Smooth muscle cell of bladder (primary cell): ENCODE results near the gene DNAJB4. TPM values are rescaled to one million over a fixed set of nuclear protein-coding genes. Genes with fewer than 3 reads are reported as not detected.

Experiments used
- total RNA-seq: library from RNA; depleted of rRNA; stranded (reverse); fragments of >200 nt; gene quantifications from 2 replicates; pipeline ENCODE4 v1.2.3, GENCODE V29; 2014

The DNAJB4 gene
- 28.4 and 38.0 TPM in 2 replicates for total RNA-seq

DNA sequence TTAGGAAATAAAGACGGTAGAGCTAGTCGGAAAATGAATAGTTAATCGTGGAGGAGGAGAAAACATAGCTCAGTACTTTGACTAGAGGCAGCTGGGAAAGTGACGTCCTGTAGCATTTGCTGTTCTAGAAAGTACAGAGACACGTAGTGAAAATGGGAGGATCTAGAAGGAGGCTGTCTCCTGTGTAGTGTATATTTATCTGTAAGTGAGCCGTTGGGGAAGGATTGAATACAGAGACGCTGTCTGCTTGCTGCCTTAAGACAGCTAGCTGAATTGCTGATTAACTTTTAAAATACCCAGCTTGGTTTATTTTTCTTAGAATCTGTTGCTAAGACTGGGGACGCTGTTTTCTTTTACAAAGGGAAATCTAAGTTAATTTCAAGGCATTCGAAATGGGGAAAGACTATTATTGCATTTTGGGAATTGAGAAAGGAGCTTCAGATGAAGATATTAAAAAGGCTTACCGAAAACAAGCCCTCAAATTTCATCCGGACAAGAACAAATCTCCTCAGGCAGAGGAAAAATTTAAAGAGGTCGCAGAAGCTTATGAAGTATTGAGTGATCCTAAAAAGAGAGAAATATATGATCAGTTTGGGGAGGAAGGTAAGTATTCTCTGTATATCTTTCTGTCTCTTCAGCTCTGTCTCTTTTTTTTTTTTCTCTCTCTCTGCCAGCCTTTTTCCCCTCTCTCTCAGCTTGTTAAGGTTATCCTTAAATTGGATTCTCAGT lies at the start of gene DNAJB4:
Gene DNAJB4 (plus strand): TSS at position 221 of the 729 bp plus-strand sequence. CDS start 172 bp downstream, at position 393.

GRCh38 chr1:77978969-77979876 lies 25.5 kb upstream of the DNAJB4 start, which contains the start of gene FUBP1:
Gene FUBP1, minus strand, starts transcription at chr1:77979072. Its CDS starts 68 bp downstream, at chr1:77979004.

DNA sequence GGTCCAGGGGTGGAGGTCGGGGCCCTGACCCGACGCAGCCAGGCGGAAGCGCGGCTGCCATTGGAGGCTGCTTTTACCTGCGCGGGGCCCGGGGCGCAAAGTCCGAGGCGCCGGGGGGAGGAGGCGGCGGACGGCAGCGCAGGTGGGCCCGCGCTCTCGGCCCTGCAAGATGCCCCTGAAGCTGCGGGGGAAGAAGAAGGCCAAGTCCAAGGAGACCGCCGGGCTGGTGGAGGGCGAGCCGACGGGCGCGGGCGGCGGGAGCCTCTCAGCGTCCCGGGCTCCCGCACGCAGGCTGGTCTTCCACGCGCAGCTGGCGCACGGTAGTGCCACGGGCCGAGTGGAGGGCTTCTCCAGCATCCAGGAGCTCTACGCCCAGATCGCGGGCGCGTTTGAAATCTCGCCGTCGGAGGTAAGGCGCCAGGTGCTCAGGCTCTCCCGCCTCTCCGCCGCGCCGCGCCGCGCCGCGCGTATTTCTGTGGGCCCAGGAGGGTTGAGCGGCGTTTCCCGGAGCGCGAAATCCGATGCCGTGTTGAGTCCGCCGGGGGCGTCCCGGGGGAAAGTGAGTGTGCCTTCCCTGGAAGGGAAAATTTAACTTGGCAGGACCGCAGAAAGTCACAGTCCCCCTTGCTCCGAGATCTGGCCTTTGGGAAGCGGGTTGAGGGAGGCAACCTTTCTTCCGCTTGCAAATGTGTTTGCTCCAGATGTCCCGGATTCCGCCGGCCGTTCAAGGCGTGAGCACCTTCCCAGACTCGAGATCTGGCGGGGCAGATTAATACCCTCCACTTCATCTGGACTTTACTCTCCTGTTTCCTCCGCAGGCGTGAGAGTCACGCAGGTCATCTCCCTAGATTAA lies 41.4 kb downstream of the DNAJB4 start, which contains the start of gene GIPC2:
Gene GIPC2 (plus strand): TSS at position 41 of the 853 bp plus-strand sequence. CDS start 129 bp downstream, at position 170.

Other genes starting within 250 kb of the DNAJB4 start
- gene USP33, start 245.1 kb upstream of the DNAJB4 start, total RNA-seq: 82.8 and 83.7 TPM in 2 replicates
- 7.8 and 8.4 TPM in 2 replicates for gene MIGA1, start 225.3 kb upstream of the DNAJB4 start, total RNA-seq
- 10.0 and 13.6 TPM in 2 replicates for gene NEXN, start 116.3 kb upstream of the DNAJB4 start, total RNA-seq
- gene FUBP1, start 25.9 kb upstream of the DNAJB4 start, total RNA-seq: 75.2 and 81.9 TPM in 2 replicates
- 0.09 and 0.14 TPM in 2 replicates for gene GIPC2, start 41.0 kb downstream of the DNAJB4 start, total RNA-seq